GM23338 (cell line): Measurements from ENCODE around the gene LTB4R. TPM values are rescaled to one million over a fixed set of nuclear protein-coding genes. Genes with fewer than 3 reads are reported as not detected.
"Not testable (repeated sequence)": the region's sequence is repeated elsewhere in the genome, so short reads cannot be mapped to it uniquely, and the experiment has no call there.

Experiments
- ATAC-seq: fragments of 200-7000 bp; cut with Tn5 transposase; 3 replicates; pipeline ENCODE4 v1.9.1; 2020
- DNase-seq: peaks from one replicate; pipeline ENCODE4 v3.0.0-alpha.2; 2015; ENCODE audit warnings: low spot score
- H2AFZ ChIP-seq: fragments of 200-600 bp; sonication (generic); 2 replicates; pipeline ENCODE4 v1.8.0; 2016; ENCODE audit warnings: antibody characterized with exemption, mild to moderate bottlenecking, moderate library complexity
- H3F3A ChIP-seq: fragments of 200-600 bp; sonication (generic); replicated peaks from 2 replicates; pipeline ENCODE4 v1.8.0; 2017; ENCODE audit warnings: antibody characterized with exemption, mixed run types, low read depth
- H3K27ac ChIP-seq: fragments of 200-600 bp; sonication (generic); 2 replicates; pipeline ENCODE4 v1.6.1; 2016; ENCODE audit warnings: low read depth
- H3K27me3 ChIP-seq: fragments of 200-600 bp; sonication (generic); 2 replicates; pipeline ENCODE4 v1.8.0; 2016; ENCODE audit warnings: mild to moderate bottlenecking, mixed run types, moderate library complexity; ENCODE audit not compliant: insufficient read depth
- H3K36me3 ChIP-seq: fragments of 200-600 bp; sonication (generic); 2 replicates; pipeline ENCODE4 v1.8.0; 2016; ENCODE audit warnings: mild to moderate bottlenecking; ENCODE audit not compliant: insufficient read depth
- H3K4me1 ChIP-seq: fragments of 200-600 bp; sonication (generic); 2 replicates; pipeline ENCODE4 v1.8.0; 2016; ENCODE audit warnings: mild to moderate bottlenecking, moderate library complexity; ENCODE audit not compliant: insufficient read depth
- H3K4me2 ChIP-seq: fragments of 200-600 bp; sonication (generic); 2 replicates; pipeline ENCODE4 v1.7.1; 2017; ENCODE audit warnings: mixed run types
- H3K4me3 ChIP-seq: fragments of 200-600 bp; sonication (generic); 2 replicates; pipeline ENCODE4 v1.6.1; 2016; ENCODE audit warnings: mixed run types
- H3K79me2 ChIP-seq: fragments of 200-600 bp; sonication (generic); replicated peaks from 2 replicates; pipeline ENCODE4 v1.8.0; 2017; ENCODE audit warnings: mild to moderate bottlenecking; ENCODE audit not compliant: insufficient read depth
- H3K9me2 ChIP-seq: fragments of 200-600 bp; sonication (generic); 2 replicates; pipeline ENCODE4 v1.8.0; 2017; ENCODE audit not compliant: insufficient read depth
- H4K20me1 ChIP-seq: fragments of 200-600 bp; sonication (generic); replicated peaks from 2 replicates; pipeline ENCODE4 v1.8.0; 2017; ENCODE audit warnings: mild to moderate bottlenecking; ENCODE audit not compliant: insufficient read depth
- H3K27ac Mint-ChIP-seq: 2 replicates; pipeline ENCODE4 v1.8.0; 2020; ENCODE audit warnings: inconsistent platforms, mild to moderate bottlenecking, moderate library complexity, mixed read lengths
- H3K27me3 Mint-ChIP-seq: 3 replicates; pipeline ENCODE4 v1.8.0; 2022; ENCODE audit warnings: low read depth, mild to moderate bottlenecking, moderate library complexity, mixed read lengths, inconsistent platforms; ENCODE audit not compliant: insufficient read depth, poor library complexity
- H3K36me3 Mint-ChIP-seq: 3 replicates; pipeline ENCODE4 v1.8.0; 2021; ENCODE audit warnings: low read depth, mild to moderate bottlenecking, inconsistent platforms, moderate library complexity, mixed read lengths
- H3K4me1 Mint-ChIP-seq: 3 replicates; pipeline ENCODE4 v1.8.0; 2020; ENCODE audit warnings: mild to moderate bottlenecking, inconsistent platforms, mixed read lengths
- H3K4me3 Mint-ChIP-seq: 3 replicates; pipeline ENCODE4 v1.8.0; 2021; ENCODE audit warnings: moderate library complexity, mild to moderate bottlenecking, inconsistent platforms, mixed read lengths
- H3K9me3 Mint-ChIP-seq: 3 replicates; pipeline ENCODE4 v1.8.0; 2020; ENCODE audit warnings: moderate library complexity, mild to moderate bottlenecking, inconsistent platforms, mixed read lengths
- CREB1 ChIP-seq: fragments of 250-450 bp; sonication (Bioruptor Pico); IDR thresholded peaks from 2 replicates; pipeline ENCODE4 v1.5.0; 2020; ENCODE audit warnings: low read depth, mild to moderate bottlenecking, moderate library complexity
- EZH2 ChIP-seq: fragments of 200-600 bp; sonication (generic); IDR thresholded peaks from one replicate; pipeline ENCODE4 v1.8.0; 2017; ENCODE audit warnings: antibody characterized with exemption, mild to moderate bottlenecking, low read depth; ENCODE audit not compliant: unreplicated experiment
- NANOG ChIP-seq: IDR thresholded peaks from 2 replicates; pipeline ENCODE4 v1.6.1; 2016; ENCODE audit warnings: antibody characterized with exemption, borderline replicate concordance
- polyA plus RNA-seq: library from polyadenylated mRNA; unstranded; fragments of >200 nt; fragmentation: Nextera tagmentation; extraction: Ambion mirVana; gene quantifications from 2 replicates; pipeline ENCODE4 v1.2.1, GENCODE V29; 2016
- total RNA-seq: library from RNA; depleted of rRNA; stranded (reverse); fragments of >200 nt; shearing (Covaris generic); gene quantifications from 2 replicates; pipeline ENCODE4 v1.2.3, GENCODE V29; 2014
- TF ChIP-seq, protein P1 (sequence below): fragments of 250-450 bp; sonication (Bioruptor Pico); IDR thresholded peaks from 2 replicates; pipeline ENCODE4 v1.5.0; 2020; ENCODE audit warnings: mild to moderate bottlenecking, moderate library complexity
- TF ChIP-seq, protein P2 (sequence below), 2 experiments: fragments of 200-600 bp in 1 of 2; sonication (generic) in 1 of 2; conservative IDR thresholded peaks; 2 replicates each; pipeline versions ENCODE4 v1.5.1 to v1.6.1; 2016 to 2017; ENCODE audit warnings: antibody characterized with exemption in 2 of 2, low read depth in 2 of 2, mild to moderate bottlenecking in 2 of 2, moderate library complexity in 1 of 2

The LTB4R gene
- total and polyA plus RNA-seq, 2 experiments from 2014 or later, result 2.1 to 4.7 TPM

DNA sequence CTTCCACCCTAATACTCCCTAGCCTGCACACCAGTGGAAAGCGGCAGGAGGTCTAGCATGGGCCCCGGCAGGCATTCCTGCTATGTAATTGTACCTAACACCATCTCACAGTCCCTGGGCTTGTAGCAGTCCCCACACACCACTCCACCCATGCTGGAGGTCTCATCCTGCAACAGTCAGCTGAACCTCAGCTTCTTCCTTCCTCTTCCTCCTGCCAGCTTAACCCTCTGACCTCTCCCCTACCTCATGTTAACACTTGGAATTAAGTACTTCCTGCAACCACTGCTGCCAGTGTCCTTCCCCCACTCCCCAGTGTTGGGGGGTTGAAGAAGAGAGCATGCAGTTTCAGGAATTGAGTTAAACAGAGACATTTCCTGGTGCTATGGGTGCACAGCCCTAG, 16.0 kb downstream of the LTB4R start (continued):
- TF ChIP-seq, protein P1, sequence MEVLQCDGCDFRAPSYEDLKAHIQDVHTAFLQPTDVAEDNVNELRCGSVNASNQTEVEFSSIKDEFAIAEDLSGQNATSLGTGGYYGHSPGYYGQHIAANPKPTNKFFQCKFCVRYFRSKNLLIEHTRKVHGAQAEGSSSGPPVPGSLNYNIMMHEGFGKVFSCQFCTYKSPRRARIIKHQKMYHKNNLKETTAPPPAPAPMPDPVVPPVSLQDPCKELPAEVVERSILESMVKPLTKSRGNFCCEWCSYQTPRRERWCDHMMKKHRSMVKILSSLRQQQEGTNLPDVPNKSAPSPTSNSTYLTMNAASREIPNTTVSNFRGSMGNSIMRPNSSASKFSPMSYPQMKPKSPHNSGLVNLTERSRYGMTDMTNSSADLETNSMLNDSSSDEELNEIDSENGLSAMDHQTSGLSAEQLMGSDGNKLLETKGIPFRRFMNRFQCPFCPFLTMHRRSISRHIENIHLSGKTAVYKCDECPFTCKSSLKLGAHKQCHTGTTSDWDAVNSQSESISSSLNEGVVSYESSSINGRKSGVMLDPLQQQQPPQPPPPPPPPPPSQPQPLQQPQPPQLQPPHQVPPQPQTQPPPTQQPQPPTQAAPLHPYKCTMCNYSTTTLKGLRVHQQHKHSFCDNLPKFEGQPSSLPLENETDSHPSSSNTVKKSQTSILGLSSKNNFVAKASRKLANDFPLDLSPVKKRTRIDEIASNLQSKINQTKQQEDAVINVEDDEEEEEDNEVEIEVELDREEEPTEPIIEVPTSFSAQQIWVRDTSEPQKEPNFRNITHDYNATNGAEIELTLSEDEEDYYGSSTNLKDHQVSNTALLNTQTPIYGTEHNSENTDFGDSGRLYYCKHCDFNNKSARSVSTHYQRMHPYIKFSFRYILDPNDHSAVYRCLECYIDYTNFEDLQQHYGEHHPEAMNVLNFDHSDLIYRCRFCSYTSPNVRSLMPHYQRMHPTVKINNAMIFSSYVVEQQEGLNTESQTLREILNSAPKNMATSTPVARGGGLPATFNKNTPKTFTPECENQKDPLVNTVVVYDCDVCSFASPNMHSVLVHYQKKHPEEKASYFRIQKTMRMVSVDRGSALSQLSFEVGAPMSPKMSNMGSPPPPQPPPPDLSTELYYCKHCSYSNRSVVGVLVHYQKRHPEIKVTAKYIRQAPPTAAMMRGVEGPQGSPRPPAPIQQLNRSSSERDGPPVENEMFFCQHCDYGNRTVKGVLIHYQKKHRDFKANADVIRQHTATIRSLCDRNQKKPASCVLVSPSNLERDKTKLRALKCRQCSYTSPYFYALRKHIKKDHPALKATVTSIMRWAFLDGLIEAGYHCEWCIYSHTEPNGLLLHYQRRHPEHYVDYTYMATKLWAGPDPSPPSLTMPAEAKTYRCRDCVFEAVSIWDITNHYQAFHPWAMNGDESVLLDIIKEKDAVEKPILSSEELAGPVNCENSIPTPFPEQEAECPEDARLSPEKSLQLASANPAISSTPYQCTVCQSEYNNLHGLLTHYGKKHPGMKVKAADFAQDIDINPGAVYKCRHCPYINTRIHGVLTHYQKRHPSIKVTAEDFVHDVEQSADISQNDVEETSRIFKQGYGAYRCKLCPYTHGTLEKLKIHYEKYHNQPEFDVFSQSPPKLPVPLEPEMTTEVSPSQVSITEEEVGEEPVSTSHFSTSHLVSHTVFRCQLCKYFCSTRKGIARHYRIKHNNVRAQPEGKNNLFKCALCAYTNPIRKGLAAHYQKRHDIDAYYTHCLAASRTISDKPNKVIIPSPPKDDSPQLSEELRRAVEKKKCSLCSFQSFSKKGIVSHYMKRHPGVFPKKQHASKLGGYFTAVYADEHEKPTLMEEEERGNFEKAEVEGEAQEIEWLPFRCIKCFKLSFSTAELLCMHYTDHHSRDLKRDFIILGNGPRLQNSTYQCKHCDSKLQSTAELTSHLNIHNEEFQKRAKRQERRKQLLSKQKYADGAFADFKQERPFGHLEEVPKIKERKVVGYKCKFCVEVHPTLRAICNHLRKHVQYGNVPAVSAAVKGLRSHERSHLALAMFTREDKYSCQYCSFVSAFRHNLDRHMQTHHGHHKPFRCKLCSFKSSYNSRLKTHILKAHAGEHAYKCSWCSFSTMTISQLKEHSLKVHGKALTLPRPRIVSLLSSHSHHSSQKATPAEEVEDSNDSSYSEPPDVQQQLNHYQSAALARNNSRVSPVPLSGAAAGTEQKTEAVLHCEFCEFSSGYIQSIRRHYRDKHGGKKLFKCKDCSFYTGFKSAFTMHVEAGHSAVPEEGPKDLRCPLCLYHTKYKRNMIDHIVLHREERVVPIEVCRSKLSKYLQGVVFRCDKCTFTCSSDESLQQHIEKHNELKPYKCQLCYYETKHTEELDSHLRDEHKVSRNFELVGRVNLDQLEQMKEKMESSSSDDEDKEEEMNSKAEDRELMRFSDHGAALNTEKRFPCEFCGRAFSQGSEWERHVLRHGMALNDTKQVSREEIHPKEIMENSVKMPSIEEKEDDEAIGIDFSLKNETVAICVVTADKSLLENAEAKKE (CRISPR knock-in tag), result no peak
- TF ChIP-seq NANOG (no peak), EZH2 (no peak)

DNA sequence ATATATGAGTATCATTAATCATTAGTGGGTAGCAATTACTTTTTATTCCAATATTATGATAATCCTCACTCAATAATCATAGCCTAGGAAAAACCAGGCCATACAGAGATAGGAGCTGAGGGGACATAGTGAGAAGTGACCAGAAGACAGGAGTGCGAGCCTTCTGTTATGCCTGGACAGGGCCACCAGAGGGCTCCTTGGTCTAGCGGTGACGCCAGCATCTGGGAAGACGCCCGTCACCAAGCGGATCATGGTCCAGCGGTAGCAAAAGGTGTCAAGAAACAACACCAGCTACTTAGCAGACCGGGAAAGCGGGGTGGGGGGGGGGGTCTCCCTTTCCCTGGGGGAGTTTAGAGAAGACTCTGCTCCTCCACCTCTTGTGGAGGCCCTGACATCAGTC, 16.6 kb downstream of the LTB4R start:
- H3K79me2 ChIP-seq, H2AFZ ChIP-seq, H3K4me3 Mint-ChIP-seq, H3K4me1 ChIP-seq, H3K27ac Mint-ChIP-seq, H3K4me3 ChIP-seq, H3K9me3 Mint-ChIP-seq, H3K36me3 Mint-ChIP-seq, H3K36me3 ChIP-seq, H3F3A ChIP-seq, ATAC-seq, H4K20me1 ChIP-seq, DNase-seq, H3K9me2 ChIP-seq, H3K4me2 ChIP-seq, H3K4me1 Mint-ChIP-seq, H3K27ac ChIP-seq: not testable (repeated sequence)
- H3K27me3 Mint-ChIP-seq, result peaks cover 37% of the 10 kb centered on the region
- H3K27me3 ChIP-seq, result peaks cover 47% of the 10 kb centered on the region
- peak; percentile 83 for TF ChIP-seq CREB1
- TF ChIP-seq, protein P2, sequence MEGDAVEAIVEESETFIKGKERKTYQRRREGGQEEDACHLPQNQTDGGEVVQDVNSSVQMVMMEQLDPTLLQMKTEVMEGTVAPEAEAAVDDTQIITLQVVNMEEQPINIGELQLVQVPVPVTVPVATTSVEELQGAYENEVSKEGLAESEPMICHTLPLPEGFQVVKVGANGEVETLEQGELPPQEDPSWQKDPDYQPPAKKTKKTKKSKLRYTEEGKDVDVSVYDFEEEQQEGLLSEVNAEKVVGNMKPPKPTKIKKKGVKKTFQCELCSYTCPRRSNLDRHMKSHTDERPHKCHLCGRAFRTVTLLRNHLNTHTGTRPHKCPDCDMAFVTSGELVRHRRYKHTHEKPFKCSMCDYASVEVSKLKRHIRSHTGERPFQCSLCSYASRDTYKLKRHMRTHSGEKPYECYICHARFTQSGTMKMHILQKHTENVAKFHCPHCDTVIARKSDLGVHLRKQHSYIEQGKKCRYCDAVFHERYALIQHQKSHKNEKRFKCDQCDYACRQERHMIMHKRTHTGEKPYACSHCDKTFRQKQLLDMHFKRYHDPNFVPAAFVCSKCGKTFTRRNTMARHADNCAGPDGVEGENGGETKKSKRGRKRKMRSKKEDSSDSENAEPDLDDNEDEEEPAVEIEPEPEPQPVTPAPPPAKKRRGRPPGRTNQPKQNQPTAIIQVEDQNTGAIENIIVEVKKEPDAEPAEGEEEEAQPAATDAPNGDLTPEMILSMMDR (conservative IDR thresholded peaks at IDR 0.05; ENCODE audit: low read depth in 2 of 2), result peak; percentile 58 to 59
